Measurements from ENCODE around the gene NT5DC2. TPM values are rescaled to one million over a fixed set of nuclear protein-coding genes. Genes with fewer than 3 reads are reported as not detected.
A peak's percentile ranks its signal among the peaks of the same experiment; 100 is the strongest.

Gene NT5DC2
- total RNA-seq, result 84.1 TPM
- long read RNA-seq, transcript NT5DC2-202 (14 exons, 1,795 nt), result major isoform, 281 of 405 reads
- long read RNA-seq, partial matches to known transcripts, result 55 of 405 reads
- long read RNA-seq, other reads (novel, unspliced or antisense), result 67 of 405 reads

GRCh38 chr3:52533623-52534280 is at the start of gene NT5DC2:
Gene NT5DC2 (minus strand): TSS chr3:52533857. CDS start chr3:52533737, 120 bp downstream.
- ATAC-seq (ENCODE audit: poor library complexity) (peak; percentile 23), DNase-seq (peak; percentile 80)
- intact Hi-C loops (cut with DNase I), result no loop called here

GRCh38 chr3:52574056-52574965 is 40.7 kb upstream of the NT5DC2 start:
- DNase-seq (no peak), ATAC-seq (ENCODE audit: poor library complexity) (no peak)
- intact Hi-C loops (cut with DNase I), result no loop called here

GRCh38 chr3:52572221-52572620 is 38.6 kb upstream of the NT5DC2 start:
- intact Hi-C loops (cut with DNase I), result no loop called here
- no peak for ATAC-seq (ENCODE audit: poor library complexity)
- DNase-seq, result no peak

GRCh38 chr3:52570076-52570475 is 36.4 kb upstream of the NT5DC2 start:
- intact Hi-C loops (cut with DNase I), result no loop called here
- ATAC-seq (ENCODE audit: poor library complexity), result peak; percentile 47

GRCh38 chr3:52568069-52568468 is 34.4 kb upstream of the NT5DC2 start:
- DNase-seq (no peak), ATAC-seq (ENCODE audit: poor library complexity) (no peak)
- intact Hi-C loops (cut with DNase I), result no loop called here

More at GRCh38 chr3:52570076-52570475, 36.4 kb upstream of the NT5DC2 start:
- no peak for DNase-seq

GRCh38 chr3:52563984-52564383 is 30.3 kb upstream of the NT5DC2 start:
- no peak for ATAC-seq (ENCODE audit: poor library complexity)
- DNase-seq, result no peak
- intact Hi-C loops (cut with DNase I), result no loop called here

- ATAC-seq (ENCODE audit: poor library complexity), result peak; percentile 67
- intact Hi-C loops (cut with DNase I), result no loop called here
- DNase-seq, result no peak
These were observed 27.5 kb upstream of the NT5DC2 start for GRCh38 chr3:52561028-52561747.

GRCh38 chr3:52558436-52558835 is 24.8 kb upstream of the NT5DC2 start:
- ATAC-seq (ENCODE audit: poor library complexity) (no peak), DNase-seq (no peak)
- intact Hi-C loops (cut with DNase I), result no loop called here

- no peak for ATAC-seq (ENCODE audit: poor library complexity)
- intact Hi-C loops (cut with DNase I), result no loop called here
- no peak for DNase-seq
These were observed 23.6 kb upstream of the NT5DC2 start for GRCh38 chr3:52557011-52557960.

GRCh38 chr3:52555056-52555455 is 21.4 kb upstream of the NT5DC2 start:
- DNase-seq (no peak), ATAC-seq (ENCODE audit: poor library complexity) (no peak)
- intact Hi-C loops (cut with DNase I), result no loop called here

GRCh38 chr3:52554026-52554755 is 20.5 kb upstream of the NT5DC2 start:
- no peak for ATAC-seq (ENCODE audit: poor library complexity)
- intact Hi-C loops (cut with DNase I), result no loop called here
- DNase-seq, result no peak

- no peak for ATAC-seq (ENCODE audit: poor library complexity)
- intact Hi-C loops (cut with DNase I), result no loop called here
- no peak for DNase-seq
These were observed 18.4 kb upstream of the NT5DC2 start for GRCh38 chr3:52552089-52552488.

- DNase-seq (no peak), ATAC-seq (ENCODE audit: poor library complexity) (peak; percentile 29)
- intact Hi-C loops (cut with DNase I), result no loop called here
These were observed 17.5 kb upstream of the NT5DC2 start for GRCh38 chr3:52551118-52551517.

GRCh38 chr3:52547143-52547542 is 13.5 kb upstream of the NT5DC2 start:
- intact Hi-C loops (cut with DNase I), result no loop called here
- DNase-seq (no peak), ATAC-seq (ENCODE audit: poor library complexity) (no peak)

GRCh38 chr3:52546111-52546901 is 12.6 kb upstream of the NT5DC2 start:
- intact Hi-C loops (cut with DNase I), result no loop called here
- ATAC-seq (ENCODE audit: poor library complexity) (no peak), DNase-seq (no peak)

GRCh38 chr3:52544937-52545336 is 11.3 kb upstream of the NT5DC2 start:
- ATAC-seq (ENCODE audit: poor library complexity) (no peak), DNase-seq (no peak)
- intact Hi-C loops (cut with DNase I), result no loop called here

GRCh38 chr3:52541050-52541449 is 7.4 kb upstream of the NT5DC2 start:
- DNase-seq (no peak), ATAC-seq (ENCODE audit: poor library complexity) (no peak)
- intact Hi-C loops (cut with DNase I), result no loop called here

Data from Right ventricle myocardium superior (tissue), 1 donor.